Smooth muscle cell (in vitro differentiated cells): ENCODE data around the gene MPHOSPH6. TPM values are rescaled to one million over a fixed set of nuclear protein-coding genes. Genes with fewer than 3 reads are reported as not detected.

Experiments used
- DNase-seq: peaks from one replicate; lab custom pipeline; 2025; ENCODE audit not compliant: unreplicated experiment; lab: John Stamatoyannopoulos, UW
- H2AFZ ChIP-seq: fragments of 200-600 bp; sonication (generic); 2 replicates; pipeline ENCODE4 v1.6.0; 2016; ENCODE audit warnings: antibody characterized with exemption, low read depth, mild to moderate bottlenecking
- H3F3A ChIP-seq: fragments of 200-600 bp; sonication (generic); 2 replicates; pipeline ENCODE4 v1.6.0; 2017; ENCODE audit warnings: antibody characterized with exemption, low read depth
- H3K27ac ChIP-seq: fragments of 200-600 bp; sonication (generic); 2 replicates; pipeline ENCODE4 v1.5.1; 2016; ENCODE audit warnings: low read depth, mild to moderate bottlenecking
- H3K27me3 ChIP-seq: fragments of 200-600 bp; sonication (generic); 2 replicates; pipeline ENCODE4 v1.6.1; 2016; ENCODE audit warnings: low read depth, mild to moderate bottlenecking
- H3K36me3 ChIP-seq: fragments of 200-600 bp; sonication (generic); 2 replicates; pipeline ENCODE4 v1.5.1; 2016; ENCODE audit warnings: low read depth
- H3K4me1 ChIP-seq: fragments of 200-600 bp; sonication (generic); 2 replicates; pipeline ENCODE4 v1.5.1; 2016; ENCODE audit warnings: low read depth
- H3K4me2 ChIP-seq: fragments of 200-600 bp; sonication (generic); 2 replicates; pipeline ENCODE4 v1.6.0; 2016; ENCODE audit warnings: mild to moderate bottlenecking
- H3K4me3 ChIP-seq: fragments of 200-600 bp; sonication (generic); 2 replicates; pipeline ENCODE4 v1.5.1; 2016; ENCODE audit warnings: mild to moderate bottlenecking
- H3K79me2 ChIP-seq: fragments of 200-600 bp; sonication (generic); 2 replicates; pipeline ENCODE4 v1.6.0; 2016; ENCODE audit warnings: low read depth, mild to moderate bottlenecking
- H3K9ac ChIP-seq: fragments of 200-600 bp; sonication (generic); 2 replicates; pipeline ENCODE4 v1.6.0; 2016; ENCODE audit warnings: low read depth
- H3K9me3 ChIP-seq: fragments of 200-600 bp; sonication (generic); replicated peaks from 2 replicates; pipeline ENCODE4 v1.5.1; 2016; ENCODE audit warnings: low read depth
- H4K20me1 ChIP-seq: fragments of 200-600 bp; sonication (generic); 2 replicates; pipeline ENCODE4 v1.6.0; 2016; ENCODE audit warnings: low read depth
- WGBS: methylation state at CpG from one replicate; pipeline ENCODE4 v1.1.7; 2016; ENCODE audit warnings: low lambda C conversion rate; 5-methylcytosine and 5-hydroxymethylcytosine counted together
- polyA plus RNA-seq: library from polyadenylated mRNA; unstranded; fragments of >200 nt; fragmentation: Nextera tagmentation; extraction: Ambion mirVana; gene quantifications from 2 replicates; pipeline ENCODE4 v1.2.1, GENCODE V29; 2016
- total RNA-seq: library from RNA; depleted of rRNA; stranded (reverse); fragments of >200 nt; gene quantifications from 2 replicates; pipeline ENCODE4 v1.2.3, GENCODE V29; 2014
- TF ChIP-seq, protein P1 (sequence below): fragments of 200-600 bp; sonication (generic); IDR thresholded peaks from 2 replicates; pipeline ENCODE4 v1.5.1; 2017; ENCODE audit warnings: borderline replicate concordance, mild to moderate bottlenecking, antibody characterized with exemption; ENCODE audit not compliant: insufficient read depth, poor library complexity, severe bottlenecking

The MPHOSPH6 gene
- total and polyA plus RNA-seq, 2 experiments from 2014 or later, result 55.4 to 65.5 TPM

DNA sequence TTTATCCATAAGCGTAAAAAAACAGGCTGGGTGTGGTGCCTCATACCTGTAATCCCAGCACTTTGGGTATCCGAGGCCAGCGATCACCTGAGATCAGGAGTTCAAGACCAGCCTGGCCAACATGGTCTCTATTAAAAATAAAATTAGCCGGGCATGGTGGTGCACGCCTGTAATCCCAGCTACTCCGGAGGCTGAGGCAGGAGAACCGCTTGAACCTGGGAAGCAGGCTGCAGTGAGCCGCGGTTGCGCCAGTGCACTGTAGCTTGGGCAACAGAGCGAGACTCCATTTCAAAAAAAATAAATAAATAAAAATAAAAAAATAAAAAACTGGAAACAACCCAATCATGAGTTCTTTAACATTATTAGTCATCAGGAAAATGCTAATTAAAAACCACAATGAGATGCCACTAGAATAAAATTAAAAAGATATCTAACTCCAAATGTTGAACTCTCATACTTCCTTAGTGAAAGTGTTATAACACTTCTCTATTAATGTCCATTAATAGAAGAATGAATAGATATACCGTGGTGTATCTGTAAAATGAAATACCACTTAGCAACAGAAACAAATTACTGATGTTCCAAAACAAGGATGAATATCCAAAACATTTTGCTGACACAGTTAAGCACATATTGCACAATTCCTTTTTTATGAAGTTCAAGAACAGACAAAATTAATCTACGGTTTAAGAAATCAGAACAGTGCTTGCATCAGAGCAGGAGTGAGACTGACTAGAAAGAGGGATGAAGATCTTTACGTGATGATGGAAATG is 13.1 kb downstream of the MPHOSPH6 start:
- peak overlapping the region; percentile 69 for H3K27ac ChIP-seq
- no peak for DNase-seq
- no peaks in the 10 kb centered on the region for H3K27me3 ChIP-seq
- H3K9ac ChIP-seq, result peak overlapping the region; percentile 9
- H4K20me1 ChIP-seq, result peaks cover 24% of the 10 kb centered on the region
- H3K4me3 ChIP-seq, result no peak overlapping the region
- H3K9me3 ChIP-seq, result no peaks in the 10 kb centered on the region
- TF ChIP-seq, protein P1, sequence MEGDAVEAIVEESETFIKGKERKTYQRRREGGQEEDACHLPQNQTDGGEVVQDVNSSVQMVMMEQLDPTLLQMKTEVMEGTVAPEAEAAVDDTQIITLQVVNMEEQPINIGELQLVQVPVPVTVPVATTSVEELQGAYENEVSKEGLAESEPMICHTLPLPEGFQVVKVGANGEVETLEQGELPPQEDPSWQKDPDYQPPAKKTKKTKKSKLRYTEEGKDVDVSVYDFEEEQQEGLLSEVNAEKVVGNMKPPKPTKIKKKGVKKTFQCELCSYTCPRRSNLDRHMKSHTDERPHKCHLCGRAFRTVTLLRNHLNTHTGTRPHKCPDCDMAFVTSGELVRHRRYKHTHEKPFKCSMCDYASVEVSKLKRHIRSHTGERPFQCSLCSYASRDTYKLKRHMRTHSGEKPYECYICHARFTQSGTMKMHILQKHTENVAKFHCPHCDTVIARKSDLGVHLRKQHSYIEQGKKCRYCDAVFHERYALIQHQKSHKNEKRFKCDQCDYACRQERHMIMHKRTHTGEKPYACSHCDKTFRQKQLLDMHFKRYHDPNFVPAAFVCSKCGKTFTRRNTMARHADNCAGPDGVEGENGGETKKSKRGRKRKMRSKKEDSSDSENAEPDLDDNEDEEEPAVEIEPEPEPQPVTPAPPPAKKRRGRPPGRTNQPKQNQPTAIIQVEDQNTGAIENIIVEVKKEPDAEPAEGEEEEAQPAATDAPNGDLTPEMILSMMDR, result no peak
- H3K79me2 ChIP-seq, result peaks cover 21% of the 10 kb centered on the region
- H3K4me2 ChIP-seq, result peak overlapping the region; percentile 53
- no peak overlapping the region for H2AFZ ChIP-seq
- peaks cover 10% of the 10 kb centered on the region for H3K4me1 ChIP-seq
- peaks cover 21% of the 10 kb centered on the region for H3F3A ChIP-seq
- 75% methylated on average over 14 of the region's 14 CpGs for whole genome bisulfite sequencing
- peaks cover 9% of the 10 kb centered on the region for H3K36me3 ChIP-seq

DNA sequence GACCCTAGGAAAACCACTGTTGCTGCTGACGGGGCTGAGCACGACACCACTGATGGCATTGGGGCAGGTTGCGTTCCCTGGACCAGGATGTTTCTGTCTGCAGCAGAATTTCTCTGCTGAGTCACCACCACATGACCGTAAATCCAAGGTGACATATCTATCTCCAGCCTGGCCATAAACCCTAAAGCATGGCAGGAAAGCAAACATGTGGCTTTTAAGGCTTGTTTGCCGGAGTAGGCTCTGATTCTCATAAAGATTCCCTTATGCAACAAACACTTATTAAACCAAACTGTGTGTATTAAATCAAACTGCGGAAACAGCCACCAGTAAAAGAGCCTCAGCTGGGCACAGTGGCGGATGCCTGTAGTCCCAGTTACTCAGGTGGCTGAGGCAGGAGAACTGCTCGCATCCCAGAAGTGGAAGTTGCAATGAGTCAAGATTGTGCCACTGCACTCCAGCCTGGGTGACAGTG is 17.3 kb downstream of the MPHOSPH6 start:
- H3K4me1 ChIP-seq, result peaks cover 18% of the 10 kb centered on the region
- H4K20me1 ChIP-seq, result peaks cover 34% of the 10 kb centered on the region
- no peak overlapping the region for H3K9ac ChIP-seq
- H3K36me3 ChIP-seq, result peaks cover 9% of the 10 kb centered on the region
- WGBS, result 21% methylated on average over 8 of the region's 8 CpGs
- no peak for DNase-seq
- peak overlapping the region; percentile 65 for H3K4me2 ChIP-seq
- H3K27ac ChIP-seq, result peak overlapping the region; percentile 79
- no peak overlapping the region for H2AFZ ChIP-seq
- H3K4me3 ChIP-seq, result no peak overlapping the region
- peaks cover 31% of the 10 kb centered on the region for H3K79me2 ChIP-seq
- H3K27me3 ChIP-seq, result no peaks in the 10 kb centered on the region
- H3K9me3 ChIP-seq, result no peaks in the 10 kb centered on the region
- TF ChIP-seq, protein P1, result no peak
- H3F3A ChIP-seq, result peaks cover 21% of the 10 kb centered on the region

DNA sequence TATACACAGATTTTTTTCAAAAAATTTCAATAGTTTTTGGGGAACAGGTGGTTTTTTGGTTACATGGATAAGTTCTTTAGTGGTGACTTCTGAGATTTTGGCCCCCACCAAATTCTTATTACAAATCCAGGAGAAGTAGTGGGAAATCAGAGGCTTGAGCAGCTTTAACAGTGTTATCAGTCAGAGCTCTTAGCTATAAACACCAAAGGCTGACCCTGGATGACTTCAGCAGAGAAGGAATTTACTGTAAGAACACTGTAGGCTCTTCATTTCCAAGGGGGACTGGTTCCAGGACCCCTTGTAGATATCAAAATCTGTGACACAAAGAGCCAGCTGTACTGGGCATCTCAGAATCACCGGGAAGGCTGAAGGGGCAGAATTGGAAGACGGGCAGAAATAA is 17.8 kb downstream of the MPHOSPH6 start:
- H4K20me1 ChIP-seq, result peaks cover 34% of the 10 kb centered on the region
- H3K4me3 ChIP-seq, result no peak overlapping the region
- peaks cover 31% of the 10 kb centered on the region for H3K79me2 ChIP-seq
- H3K4me1 ChIP-seq, result peaks cover 13% of the 10 kb centered on the region
- no peak overlapping the region for H3K9ac ChIP-seq
- 52% methylated on average over 2 of the region's 2 CpGs for WGBS
- peaks cover 11% of the 10 kb centered on the region for H3K36me3 ChIP-seq
- peak overlapping the region; percentile 79 for H3K27ac ChIP-seq
- no peaks in the 10 kb centered on the region for H3K9me3 ChIP-seq
- H3K4me2 ChIP-seq, result peak overlapping the region; percentile 65
- no peak overlapping the region for H2AFZ ChIP-seq
- H3F3A ChIP-seq, result peaks cover 21% of the 10 kb centered on the region
- H3K27me3 ChIP-seq, result no peaks in the 10 kb centered on the region
- TF ChIP-seq, protein P1, result no peak
- no peak for DNase-seq
